Measurements from ENCODE around the gene A3GALT2.

GRCh38 chr1:33354707-33355316, 33.9 kb upstream of the A3GALT2 start:
- TF ChIP-seq CTCF (conservative IDR thresholded peaks at IDR 0.05 in 1 of 2, IDR thresholded peaks at IDR 0.05 in 1 of 2; ENCODE audit: extremely low read depth in 1 of 2, insufficient read depth in 1 of 2, low read depth in 1 of 2, low read length in 2 of 2) = no peak
- TF ChIP-seq EZH2 (IDR thresholded peaks at IDR 0.05; ENCODE audit: borderline replicate concordance, low read length) = no peak
